Nucleus accumbens (tissue), 56 donors: ENCODE results near the gene LRRC2.
"Not testable (repeated sequence)": the region's sequence is repeated elsewhere in the genome, so short reads cannot be mapped to it uniquely, and the experiment has no call there.

Experiments used
- DNase-seq, 56 donors: peaks; one replicate each; lab custom pipeline; 2025; lab: John Stamatoyannopoulos, UW

The LRRC2 gene

GRCh38 chr3:46584598-46585467 is 18.7 kb upstream of the LRRC2 start:
- no peak for DNase-seq

- no peak for DNase-seq
Observed at GRCh38 chr3:46580675-46581074, 14.6 kb upstream of the LRRC2 start.

GRCh38 chr3:46579756-46580286 is 13.7 kb upstream of the LRRC2 start:
- DNase-seq = no peak

GRCh38 chr3:46578973-46579755 is 13.1 kb upstream of the LRRC2 start:
- DNase-seq = no peak

DNA sequence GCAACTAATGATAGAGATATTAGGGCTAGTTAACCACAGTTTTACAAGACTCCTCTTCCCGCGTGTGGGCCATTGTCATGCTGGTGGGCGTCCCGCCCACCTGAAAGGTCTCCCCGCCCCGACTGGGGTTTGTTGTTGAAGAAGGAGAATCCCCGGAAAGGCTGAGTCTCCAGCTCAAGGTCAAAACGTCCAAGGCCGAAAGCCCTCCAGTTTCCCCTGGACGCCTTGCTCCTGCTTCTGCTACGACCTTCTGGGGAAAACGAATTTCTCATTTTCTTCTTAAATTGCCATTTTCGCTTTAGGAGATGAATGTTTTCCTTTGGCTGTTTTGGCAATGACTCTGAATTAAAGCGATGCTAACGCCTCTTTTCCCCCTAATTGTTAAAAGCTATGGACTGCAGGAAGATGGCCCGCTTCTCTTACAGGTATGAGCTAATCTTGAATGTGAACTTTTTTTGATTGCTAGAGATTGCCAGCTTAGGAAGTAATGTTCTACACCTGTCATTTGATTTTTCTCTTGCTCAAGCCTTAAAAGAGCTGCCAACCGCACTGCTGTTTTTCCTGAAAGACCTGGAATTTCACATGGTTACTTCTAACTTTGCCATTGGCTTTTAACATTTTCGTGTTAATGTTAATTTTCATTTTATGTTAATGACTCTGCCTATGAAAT is 11.6 kb upstream of the LRRC2 start:
- DNase-seq = not testable (repeated sequence)

GRCh38 chr3:46576879-46577278 is 10.8 kb upstream of the LRRC2 start:
- DNase-seq = no peak

GRCh38 chr3:46576386-46576785 is 10.3 kb upstream of the LRRC2 start:
- DNase-seq = no peak

- no peak for DNase-seq
Observed at GRCh38 chr3:46575577-46576222, 9.6 kb upstream of the LRRC2 start.

DNA sequence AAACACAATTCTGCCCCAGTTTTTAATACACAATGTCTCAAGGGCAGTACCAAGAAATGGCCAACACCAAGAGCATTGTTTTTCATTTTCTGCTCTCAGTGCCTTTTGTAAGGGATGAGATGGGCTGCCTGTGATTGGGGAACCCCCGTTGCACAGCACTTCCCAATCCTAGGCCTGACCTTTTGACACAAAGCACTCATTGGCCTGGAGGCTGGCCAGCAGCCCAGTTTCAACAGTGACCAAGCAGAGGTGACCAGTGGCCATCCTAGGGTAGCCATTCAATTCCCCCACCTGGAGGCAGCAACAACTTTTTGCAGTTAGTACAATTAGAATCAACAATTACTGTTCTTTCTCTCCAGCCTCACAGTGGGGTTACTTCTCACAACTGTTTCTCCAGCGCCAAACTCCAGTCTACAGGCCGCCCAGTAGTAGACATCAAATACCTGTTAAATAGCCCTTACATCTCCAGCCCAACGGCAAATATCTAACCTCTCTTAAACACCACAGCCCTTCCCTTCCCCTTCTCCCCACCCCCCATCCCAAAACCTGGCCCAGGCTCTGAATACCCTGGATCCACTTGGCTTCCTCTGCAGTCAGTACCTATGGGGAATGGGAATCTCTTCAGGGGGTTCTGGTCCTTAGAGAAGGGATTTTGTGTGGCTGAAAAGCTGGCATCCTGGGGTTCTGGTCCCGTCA is 8.9 kb upstream of the LRRC2 start:
- no peak for DNase-seq

DNA sequence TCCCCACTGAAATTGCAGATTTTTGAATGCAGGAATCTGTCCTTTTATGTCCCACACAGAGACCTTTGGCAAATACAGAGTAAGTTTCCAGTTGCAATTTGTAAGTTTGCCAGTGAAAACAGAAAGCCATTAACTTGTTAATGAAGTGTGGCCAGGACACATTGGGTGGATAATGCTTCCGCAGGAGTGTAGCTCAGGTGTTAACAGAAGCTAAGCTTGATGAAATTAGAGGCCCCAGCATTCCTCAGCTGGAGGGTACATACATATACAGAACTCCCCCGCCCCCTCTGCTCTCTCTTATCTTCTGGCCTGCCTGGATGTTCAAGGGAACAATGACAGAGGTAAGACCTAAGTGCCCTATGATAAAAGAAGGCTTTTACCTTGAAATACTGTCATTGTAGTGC is 8.1 kb upstream of the LRRC2 start:
- no peak for DNase-seq

DNA sequence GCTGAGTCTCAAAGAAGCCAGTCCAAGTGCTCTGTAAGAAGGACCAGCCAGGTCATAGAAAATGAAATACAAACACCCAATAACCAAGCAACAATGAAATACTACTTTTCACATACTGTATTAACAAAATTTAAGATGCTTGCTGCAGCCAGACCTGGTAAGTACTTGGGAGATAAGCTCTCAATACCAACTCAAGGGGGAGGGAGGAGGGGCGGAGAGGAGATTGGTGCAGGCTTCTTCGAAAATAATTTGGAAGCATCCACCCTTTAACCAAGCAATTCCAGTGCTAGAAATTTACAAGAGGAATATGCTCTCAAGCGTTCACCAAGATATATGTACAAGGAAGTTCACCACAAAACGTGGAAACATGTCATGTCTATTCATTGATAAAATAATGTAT is 7.6 kb upstream of the LRRC2 start:
- DNase-seq = no peak

- DNase-seq = no peak
Observed at GRCh38 chr3:46571684-46572083, 5.6 kb upstream of the LRRC2 start.

- no peak for DNase-seq
Observed at GRCh38 chr3:46565607-46566039, 479 bp downstream of the LRRC2 start.

- DNase-seq = no peak
Observed at GRCh38 chr3:46565077-46565476, 1.0 kb downstream of the LRRC2 start.

GRCh38 chr3:46564190-46565021 is 1.7 kb downstream of the LRRC2 start:
- DNase-seq = no peak

- DNase-seq = no peak
Observed at GRCh38 chr3:46561951-46562350, 4.2 kb downstream of the LRRC2 start.

- no peak for DNase-seq
Observed at GRCh38 chr3:46561511-46561910, 4.6 kb downstream of the LRRC2 start.

GRCh38 chr3:46559091-46559704 is 6.9 kb downstream of the LRRC2 start:
- DNase-seq = no peak
